GM18873 (cell line): ENCODE data around the gene NCOA7.
A peak's percentile ranks its signal among the peaks of the same experiment; 100 is the strongest.

Experiments
- ATAC-seq: cut with Tn5 transposase; IDR thresholded peaks from one replicate; pipeline ENCODE4 v1.9.1; 2021; ENCODE audit warnings: mild to moderate bottlenecking, moderate library complexity, moderate number of reproducible peaks; ENCODE audit not compliant: unreplicated experiment, low FRiP score

Gene NCOA7

DNA sequence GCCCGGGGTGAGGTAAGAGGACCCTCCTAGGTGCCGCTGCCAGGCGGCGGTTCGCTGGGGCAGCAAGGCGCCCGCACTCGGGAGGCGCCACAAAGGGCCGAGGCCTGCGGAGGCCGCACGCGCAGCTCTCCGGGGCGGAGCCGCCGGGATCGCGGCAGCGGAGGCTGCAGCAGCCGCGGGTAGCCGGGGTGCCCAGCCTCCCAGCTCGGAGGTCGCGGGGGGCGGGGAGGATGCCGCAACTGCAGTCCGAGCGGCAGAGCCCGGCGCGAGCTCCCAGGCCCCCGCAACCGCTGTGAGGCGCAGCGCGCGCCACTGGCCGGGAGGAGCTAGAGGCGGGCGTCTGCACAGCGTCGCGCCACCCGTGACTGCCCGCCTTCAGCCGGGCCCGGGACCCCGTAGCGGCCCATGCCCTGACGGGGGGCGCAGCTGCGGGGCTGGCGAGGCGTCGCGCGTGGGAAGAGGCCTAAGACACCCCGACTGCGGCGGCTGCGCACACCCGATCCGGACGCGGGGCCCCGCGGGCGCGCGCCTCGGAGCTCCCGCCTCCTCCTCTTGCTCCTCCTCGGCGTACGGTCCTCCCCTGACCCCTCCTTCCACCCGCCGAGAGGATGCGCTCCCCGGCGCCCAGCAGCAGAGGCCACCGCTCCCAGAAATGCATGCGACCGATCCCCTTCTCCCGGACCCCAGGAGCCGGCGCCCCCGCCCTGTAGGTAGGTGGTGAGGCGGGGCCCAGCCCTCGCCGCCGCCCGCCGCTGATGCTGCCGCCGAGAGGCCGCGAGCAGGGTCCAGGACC is at the start of gene NCOA7:
TSS of gene NCOA7 (plus strand) at position 603 of the 793 bp plus-strand sequence. CDS start 24,395 bp downstream, outside the sequence.
- ATAC-seq, result peak; percentile 55

DNA sequence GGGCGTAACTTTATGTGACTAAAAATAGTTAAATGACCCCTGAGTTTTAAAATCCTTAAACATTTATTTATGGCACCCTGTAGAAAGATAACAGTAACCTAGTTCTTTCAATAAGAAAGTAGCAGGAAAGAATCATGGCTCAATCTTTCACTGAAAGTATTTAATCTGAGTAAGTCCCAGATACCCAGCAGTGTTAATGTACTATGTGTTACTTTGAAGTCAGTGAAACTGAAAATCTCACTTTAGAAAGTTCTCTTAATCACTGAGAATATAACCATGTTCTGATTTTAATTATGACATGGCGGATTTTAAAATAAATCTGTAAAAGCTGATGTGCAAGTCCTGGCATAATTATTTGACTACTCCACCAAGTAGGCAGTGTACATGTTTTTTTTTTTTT is 49.4 kb upstream of the NCOA7 start:
- no peak for ATAC-seq

GRCh38 chr6:125742024-125742423 is 48.7 kb upstream of the NCOA7 start:
- no peak for ATAC-seq

DNA sequence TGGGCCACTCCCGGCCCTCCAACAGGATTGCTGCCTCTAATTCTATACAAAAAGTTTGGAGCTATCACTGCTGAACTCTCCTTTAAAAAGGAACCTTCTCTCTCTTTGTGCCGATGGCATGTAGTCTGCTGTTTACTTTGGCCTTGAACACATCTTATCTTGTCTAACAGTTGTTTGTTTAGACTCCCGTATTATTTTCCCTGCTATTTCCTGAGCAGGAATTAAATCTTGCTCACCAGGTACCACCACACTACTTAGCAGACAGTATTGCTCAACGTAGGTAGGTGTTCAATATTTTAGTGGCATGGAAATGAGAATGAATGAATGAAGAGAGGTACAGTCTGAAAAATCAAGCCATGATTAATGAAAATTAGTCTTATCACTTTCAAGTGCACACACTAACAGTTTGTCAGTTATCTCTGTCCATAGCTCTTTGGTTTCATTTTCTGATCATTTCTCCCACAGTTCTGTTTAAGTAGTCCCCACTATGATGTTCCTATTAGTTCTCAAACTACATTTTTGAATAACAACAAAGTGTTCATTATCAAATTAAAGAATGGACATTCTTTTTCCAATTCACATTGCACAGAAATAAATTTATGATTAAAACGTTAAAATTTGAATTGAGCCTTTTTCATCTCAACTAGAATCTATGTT is 48.2 kb upstream of the NCOA7 start:
- ATAC-seq, result no peak

DNA sequence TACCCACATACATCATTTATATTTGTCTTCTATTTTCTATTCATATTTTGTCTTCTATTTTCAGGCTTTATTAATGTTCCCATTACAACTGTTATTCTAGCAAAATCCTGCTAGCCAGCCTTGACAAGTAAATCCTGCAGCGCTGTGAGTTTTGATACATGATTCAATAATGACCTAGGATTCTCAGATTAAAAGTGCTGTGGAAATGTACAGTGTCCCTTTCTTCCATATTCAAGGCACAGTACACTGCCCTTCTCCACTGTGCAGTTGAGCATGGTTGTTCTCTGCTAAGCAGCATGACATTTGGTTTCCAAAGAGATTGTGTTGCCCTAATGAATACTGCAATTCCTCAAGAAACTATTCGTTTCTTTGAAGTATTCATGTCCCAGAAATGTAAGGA is 47.2 kb upstream of the NCOA7 start:
- ATAC-seq, result no peak

GRCh38 chr6:125745281-125746018 is 45.3 kb upstream of the NCOA7 start:
- no peak for ATAC-seq

DNA sequence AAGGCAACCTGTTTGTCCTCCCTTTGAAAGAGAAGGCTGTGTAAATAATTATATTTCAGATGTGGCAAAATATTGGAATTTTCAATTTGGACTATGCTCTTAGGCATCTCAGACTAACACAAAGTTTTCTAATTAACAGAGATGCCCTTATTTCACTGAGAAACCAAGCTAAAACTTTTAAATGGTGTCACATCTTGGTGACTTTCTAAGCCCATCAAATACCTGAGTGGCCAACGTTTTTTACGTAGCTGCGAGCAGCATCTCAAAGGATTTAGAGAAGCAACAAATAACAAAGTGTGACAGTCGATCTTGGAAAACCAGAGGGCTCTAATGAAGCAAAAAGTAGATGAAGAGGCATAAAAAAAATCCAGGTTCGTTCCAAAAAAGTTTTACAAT is 44.7 kb upstream of the NCOA7 start:
- no peak for ATAC-seq

DNA sequence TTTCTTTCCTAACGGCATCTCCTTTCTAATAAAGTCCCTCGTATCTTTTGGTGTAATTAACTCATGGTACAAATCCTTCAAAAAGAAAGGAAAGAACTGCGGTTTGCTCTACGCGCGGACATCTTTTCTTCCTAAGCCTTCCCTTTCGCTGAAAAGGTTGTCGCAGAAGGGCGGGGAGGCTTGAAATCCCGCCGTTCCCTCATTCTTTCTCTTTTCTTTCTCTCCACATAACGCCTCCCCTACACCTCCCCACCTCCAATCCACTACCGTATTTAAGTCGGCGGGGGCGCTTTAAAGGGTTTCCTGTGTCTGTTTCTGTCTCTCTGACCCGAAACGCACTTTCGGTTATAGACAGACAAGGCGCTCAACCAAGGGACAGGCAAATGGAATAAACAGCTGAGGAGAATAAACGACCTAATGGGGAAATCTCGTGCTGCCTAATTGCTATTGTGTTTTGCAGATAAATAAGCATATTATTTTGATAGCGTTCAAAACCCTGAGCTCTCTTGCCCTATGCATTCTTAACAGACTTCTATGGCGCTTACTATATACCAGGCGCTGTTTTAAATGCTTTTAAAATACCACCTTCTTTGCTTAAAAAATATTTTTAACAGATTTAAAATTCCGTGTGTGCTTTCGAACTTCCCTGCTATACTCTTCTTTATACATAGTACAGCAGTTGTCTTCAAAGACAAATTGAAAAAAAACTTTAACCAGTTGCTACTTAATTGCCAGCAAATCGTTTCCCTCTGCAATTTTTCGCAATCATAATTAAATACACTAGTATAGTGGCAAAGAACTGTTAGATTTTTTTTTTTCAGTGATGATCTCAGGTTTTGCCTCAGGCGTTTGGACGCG is 43.8 kb upstream of the NCOA7 start:
- ATAC-seq, result peak; percentile 62

- ATAC-seq, result no peak
Observed at GRCh38 chr6:125747589-125748405, 43.0 kb upstream of the NCOA7 start.

GRCh38 chr6:125748406-125749172 is 42.2 kb upstream of the NCOA7 start:
- ATAC-seq, result no peak

GRCh38 chr6:125749173-125749864 is 41.4 kb upstream of the NCOA7 start, which contains the start of gene HEY2:
HEY2 (plus strand) TSS chr6:125749632; CDS start chr6:125749777, 145 bp downstream.
- peak; percentile 62 for ATAC-seq

GRCh38 chr6:125749865-125750691 is 40.7 kb upstream of the NCOA7 start:
- no peak for ATAC-seq

DNA sequence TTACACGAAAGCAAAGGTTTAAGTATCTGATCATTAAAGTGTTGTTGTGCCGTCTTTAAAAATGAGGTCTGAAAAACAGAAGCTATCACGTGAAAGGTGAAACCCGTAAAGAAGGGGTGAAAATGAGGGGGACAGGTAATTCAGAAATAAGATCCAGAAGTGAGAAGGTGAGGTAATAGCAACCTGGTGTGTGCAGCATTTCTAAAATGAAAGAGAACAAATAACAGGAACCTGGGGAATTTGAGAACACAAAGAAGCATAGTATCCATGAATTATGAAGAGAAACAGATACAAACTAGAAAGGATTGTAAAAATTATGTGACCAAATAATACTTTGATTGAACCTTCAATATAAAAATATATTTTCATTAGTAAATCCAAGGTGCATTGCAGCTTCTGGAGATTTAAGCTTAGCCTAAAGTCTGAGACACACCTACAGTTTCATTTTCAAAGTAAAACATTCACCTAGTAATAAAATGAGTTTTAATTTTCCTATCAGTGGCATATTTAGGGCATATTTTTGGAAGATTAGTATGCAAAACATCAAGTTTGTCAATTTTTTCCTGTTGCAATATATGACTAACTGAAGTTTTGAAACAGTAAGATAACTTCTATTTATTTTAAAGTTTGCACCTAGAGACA is 39.9 kb upstream of the NCOA7 start:
- ATAC-seq, result no peak

DNA sequence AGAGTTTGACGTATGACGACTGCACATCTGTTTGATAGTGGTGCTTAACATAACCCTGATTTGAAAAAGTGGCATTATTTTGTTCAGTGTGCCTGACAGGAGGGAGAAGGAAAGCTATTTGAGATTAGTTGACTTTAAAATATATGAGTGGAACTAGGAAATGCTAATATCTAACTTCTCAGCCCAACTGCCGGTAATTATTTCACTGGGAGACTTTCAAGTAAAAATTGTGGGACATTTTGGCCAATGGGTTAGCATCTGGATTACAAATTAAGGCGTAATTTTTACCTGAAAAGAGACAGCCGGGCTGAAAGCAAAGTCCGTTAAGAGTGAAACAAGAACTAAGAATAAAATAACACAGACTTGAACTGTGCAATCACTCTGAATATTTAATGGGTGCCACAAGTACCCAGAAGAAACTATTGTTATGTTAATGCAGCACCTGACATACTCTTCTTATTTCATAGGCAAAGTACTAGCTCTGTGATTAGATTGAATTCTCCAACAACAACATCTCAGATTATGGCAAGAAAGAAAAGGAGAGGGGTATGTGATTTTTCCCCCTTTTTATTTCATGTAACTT is 39.3 kb upstream of the NCOA7 start:
- ATAC-seq, result no peak

GRCh38 chr6:125752773-125753172 is 38.0 kb upstream of the NCOA7 start:
- no peak for ATAC-seq

DNA sequence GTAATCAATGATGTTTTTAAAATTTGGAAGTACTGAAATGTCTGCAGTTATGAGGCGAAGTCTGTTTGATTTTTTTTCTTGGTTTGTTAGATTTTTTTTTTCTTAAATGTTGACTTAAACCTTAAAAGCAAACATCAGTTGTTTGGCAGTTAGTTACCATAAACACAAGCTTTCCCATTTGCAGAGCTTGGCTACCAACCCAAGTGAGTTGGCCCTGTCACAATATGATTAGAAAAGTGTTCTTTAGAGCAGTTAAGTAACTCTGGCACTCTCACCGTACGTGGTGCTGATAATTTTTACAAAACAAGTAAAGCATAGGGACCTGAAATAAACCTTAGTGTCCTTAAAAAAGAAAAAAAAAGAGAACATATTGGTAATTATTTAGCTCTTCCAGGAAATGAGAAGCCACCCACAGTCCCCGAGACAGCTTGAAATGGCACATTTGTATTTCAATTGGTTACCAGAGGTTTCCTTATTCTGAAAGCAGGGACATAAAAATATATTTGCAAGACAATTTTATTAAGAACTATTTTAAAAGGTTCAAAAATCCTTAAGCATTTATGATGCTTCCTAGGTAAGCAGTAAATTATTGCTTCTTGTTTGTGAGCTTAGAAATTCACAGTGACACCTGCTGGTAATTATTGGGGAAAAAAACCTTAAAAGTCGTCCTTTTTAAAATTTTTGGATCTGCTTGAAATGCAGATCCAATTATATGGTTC is 37.4 kb upstream of the NCOA7 start:
- no peak for ATAC-seq
